Measurements from ENCODE around the gene KIF16B.

DNA sequence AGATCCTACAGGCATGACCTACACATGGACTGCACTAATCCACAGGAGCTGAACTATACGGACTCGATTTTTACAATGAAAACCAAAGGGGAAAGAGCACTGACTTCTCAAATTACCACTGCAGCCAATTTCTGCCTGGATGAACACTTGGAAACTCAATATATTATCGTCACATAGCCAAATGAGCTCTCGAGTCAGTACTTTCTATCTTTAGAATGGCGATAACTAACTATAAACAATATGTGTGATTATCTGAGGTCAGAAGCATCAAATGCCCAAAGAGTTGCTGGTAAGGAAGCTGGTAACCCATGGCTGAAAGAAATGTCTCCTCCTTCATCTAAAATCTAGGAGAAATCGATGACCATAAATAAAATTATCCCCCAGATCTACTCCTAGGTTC, 86.7 kb downstream of the KIF16B start:
- TF ChIP-seq, protein P1, sequence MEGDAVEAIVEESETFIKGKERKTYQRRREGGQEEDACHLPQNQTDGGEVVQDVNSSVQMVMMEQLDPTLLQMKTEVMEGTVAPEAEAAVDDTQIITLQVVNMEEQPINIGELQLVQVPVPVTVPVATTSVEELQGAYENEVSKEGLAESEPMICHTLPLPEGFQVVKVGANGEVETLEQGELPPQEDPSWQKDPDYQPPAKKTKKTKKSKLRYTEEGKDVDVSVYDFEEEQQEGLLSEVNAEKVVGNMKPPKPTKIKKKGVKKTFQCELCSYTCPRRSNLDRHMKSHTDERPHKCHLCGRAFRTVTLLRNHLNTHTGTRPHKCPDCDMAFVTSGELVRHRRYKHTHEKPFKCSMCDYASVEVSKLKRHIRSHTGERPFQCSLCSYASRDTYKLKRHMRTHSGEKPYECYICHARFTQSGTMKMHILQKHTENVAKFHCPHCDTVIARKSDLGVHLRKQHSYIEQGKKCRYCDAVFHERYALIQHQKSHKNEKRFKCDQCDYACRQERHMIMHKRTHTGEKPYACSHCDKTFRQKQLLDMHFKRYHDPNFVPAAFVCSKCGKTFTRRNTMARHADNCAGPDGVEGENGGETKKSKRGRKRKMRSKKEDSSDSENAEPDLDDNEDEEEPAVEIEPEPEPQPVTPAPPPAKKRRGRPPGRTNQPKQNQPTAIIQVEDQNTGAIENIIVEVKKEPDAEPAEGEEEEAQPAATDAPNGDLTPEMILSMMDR (IDR thresholded peaks at IDR 0.05), result no peak
- no peak for TF ChIP-seq POLR2A (IDR thresholded peaks at IDR 0.05)
